ENCODE results near the gene SLC1A3.

Gene SLC1A3

GRCh38 chr5:36658038-36658756 lies 51.8 kb downstream of the SLC1A3 start:
- DNase-seq (ENCODE audit: low read depth), result no peak

GRCh38 chr5:36659411-36659810 lies 53.0 kb downstream of the SLC1A3 start:
- no peak for DNase-seq (ENCODE audit: low read depth)

GRCh38 chr5:36660397-36661049 lies 54.1 kb downstream of the SLC1A3 start:
- no peak for DNase-seq (ENCODE audit: low read depth)

DNA sequence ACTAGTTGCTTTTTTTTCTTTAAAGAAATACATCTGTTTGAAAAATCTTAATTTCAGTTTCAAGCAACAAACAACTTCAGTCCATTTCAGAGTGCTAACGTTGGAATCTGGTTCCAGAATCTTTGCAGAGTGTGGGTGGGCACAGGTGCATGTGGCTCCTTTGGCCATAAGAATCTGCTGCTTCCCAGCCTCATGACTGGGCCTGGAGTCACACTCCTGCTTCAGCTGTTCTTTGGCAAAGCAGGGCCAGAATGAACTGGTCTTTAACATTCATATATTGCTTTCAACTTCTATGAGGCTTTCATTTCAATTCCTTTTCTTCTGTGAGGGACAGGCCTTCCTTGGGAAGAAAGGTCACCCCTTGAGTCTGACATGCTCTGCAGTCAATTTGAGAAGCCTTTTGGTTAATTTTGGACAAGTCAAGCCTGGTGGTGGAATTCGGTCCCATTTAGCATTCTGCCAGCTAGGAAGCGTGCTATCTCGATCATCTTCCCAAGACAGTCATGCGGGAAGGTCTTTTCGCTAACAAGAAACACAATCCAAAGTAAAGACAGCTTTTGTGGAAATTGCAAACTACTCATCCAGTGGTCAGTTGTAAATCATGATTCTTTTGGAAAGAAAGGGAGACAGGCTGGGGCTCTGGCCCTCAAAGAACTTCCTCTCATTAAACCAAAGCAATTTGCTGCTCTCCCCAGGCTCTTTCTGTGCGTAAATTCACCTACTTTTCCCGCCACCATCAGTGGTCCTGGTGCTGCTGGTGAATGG lies 55.2 kb downstream of the SLC1A3 start:
- no peak for DNase-seq (ENCODE audit: low read depth)

- DNase-seq (ENCODE audit: low read depth), result no peak
Measured at GRCh38 chr5:36662291-36662851, 56.0 kb downstream of the SLC1A3 start.

GRCh38 chr5:36664766-36665165 lies 58.4 kb downstream of the SLC1A3 start:
- DNase-seq (ENCODE audit: low read depth), result no peak

- DNase-seq (ENCODE audit: low read depth), result no peak
Measured at GRCh38 chr5:36665628-36666027, 59.2 kb downstream of the SLC1A3 start.

GRCh38 chr5:36666274-36666673 lies 59.9 kb downstream of the SLC1A3 start:
- DNase-seq (ENCODE audit: low read depth), result no peak

GRCh38 chr5:36666986-36667385 lies 60.6 kb downstream of the SLC1A3 start:
- DNase-seq (ENCODE audit: low read depth), result no peak

DNA sequence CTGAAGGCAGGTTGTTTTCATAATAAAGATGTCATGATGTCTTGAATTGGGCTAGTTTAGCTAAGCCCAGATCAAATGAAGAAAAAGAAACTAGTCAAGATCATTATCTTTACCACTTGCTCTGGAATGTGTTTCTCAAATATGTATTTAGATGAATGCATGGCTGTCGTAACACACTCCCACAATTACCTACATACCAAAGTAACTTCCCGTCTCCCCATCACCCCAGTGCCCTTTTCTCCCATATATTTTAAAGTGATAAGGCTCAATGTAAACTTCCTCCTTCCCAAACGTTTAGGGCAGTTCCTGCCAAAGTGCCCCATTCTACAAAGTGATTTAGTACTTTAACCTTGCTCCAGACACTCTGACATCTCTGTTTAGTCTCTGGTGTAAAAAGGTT lies 61.4 kb downstream of the SLC1A3 start:
- DNase-seq (ENCODE audit: low read depth), result no peak

DNA sequence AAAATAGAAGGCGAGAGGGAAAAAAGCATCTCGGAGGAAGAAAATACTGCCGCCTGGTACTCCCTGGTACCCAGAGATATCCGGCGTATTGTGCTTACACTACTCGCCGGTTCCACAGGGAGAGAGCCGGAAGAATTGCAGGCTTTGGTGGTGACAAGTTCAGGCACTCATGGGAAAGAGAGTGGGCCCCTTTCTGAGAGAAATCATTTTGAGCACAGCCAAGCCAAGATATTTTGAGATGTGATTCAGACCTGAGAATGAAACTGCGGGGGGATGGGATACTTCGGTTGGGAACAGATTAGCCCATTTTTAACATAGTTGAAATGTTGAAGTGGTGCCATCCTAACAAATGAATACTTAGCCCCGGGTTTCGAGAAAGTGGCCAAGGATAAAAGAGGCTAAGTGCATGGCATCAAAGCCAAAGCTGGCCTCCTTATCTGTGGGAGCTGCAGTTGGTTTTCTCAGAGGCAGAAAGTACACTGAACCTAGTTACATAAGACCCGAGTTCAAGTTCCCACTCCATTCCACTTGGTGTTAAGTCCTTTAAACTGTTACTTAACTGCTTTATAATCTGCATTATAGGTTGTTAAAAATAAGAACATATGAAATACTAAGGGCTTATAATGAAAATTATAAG lies 62.7 kb downstream of the SLC1A3 start:
- DNase-seq (ENCODE audit: low read depth), result no peak

DNA sequence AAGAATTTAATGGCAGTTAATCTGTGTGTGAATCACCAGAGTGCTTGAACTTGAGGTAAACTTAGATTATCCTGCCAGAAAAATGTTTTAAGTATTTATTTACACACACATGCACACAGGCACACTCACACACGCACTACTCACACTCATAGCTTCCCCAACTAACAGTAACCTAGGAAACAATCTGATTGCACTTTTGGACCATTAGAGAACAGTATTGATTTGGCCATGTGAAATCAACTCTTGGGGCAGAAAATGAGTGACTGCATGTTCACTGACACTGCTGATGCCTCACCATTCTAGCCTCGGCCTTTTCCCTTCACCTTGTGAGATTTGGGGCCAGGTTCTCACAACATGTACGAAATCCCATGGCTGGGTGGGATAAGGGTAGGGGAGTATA lies 64.1 kb downstream of the SLC1A3 start:
- DNase-seq (ENCODE audit: low read depth), result no peak

DNA sequence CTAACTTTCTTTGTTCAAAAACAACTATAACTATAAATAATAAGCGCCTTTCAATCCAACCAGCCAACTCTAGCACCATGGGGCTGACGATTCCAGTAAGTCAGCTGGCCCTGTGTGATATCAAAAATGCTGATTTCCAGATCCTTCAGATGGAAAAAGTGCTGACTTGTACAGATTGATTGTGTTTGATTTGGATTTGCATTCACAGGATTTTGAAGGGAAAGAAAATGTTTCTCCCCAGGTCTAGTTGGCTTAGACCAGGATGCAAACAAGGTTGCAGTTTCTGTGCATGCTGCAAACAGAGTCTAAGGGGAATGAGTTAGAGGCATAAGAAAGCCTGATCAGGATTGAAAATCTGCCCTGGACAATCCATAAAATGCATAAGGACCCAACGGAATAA lies 68.9 kb downstream of the SLC1A3 start:
- no peak for DNase-seq (ENCODE audit: low read depth)

DNA sequence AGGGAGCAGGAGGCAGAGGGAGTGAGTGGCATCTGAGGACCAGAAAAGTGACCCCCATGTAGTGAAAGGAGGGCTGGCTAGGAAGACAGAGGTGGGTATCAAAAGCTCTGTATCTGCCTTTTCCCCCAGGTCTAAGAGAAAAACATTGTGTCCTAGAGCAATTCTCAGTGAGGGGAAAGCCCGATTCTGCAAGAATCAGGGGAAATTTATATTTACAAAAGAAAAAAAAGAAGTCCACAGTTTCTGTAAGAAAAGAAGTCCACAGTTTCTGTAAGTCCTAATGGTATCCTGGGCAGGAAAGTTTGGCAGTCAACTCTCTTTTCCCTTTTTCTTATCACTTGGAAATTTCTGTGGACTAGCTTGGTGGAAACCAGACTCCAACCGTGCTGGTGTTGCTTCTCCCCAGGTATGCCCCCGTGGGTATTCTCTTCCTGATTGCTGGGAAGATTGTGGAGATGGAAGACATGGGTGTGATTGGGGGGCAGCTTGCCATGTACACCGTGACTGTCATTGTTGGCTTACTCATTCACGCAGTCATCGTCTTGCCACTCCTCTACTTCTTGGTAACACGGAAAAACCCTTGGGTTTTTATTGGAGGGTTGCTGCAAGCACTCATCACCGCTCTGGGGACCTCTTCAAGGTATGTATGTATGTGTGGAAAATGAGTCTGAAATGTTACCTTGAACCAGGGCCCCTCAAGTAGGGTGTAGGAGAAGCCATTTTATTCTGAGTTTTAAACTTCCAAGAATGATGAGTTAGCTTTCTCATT lies 73.0 kb downstream of the SLC1A3 start:
- no peak for DNase-seq (ENCODE audit: low read depth)

DNA sequence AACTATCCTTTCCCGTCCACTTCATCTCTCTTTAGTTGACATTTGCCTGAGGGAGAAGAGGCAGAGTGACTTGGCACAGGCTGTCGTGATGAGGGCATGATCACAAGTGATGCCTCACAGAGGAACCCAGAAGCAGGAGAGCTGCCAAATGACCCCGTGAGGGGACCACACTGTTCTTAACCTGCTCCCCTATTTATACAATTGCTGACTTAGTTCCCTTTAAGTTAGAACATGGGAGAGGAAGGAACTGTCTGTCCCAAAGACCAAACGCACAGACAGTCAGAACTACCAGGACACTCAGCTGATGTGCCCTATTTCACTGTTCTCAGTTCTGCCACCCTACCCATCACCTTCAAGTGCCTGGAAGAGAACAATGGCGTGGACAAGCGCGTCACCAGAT lies 73.7 kb downstream of the SLC1A3 start:
- no peak for DNase-seq (ENCODE audit: low read depth)

DNA sequence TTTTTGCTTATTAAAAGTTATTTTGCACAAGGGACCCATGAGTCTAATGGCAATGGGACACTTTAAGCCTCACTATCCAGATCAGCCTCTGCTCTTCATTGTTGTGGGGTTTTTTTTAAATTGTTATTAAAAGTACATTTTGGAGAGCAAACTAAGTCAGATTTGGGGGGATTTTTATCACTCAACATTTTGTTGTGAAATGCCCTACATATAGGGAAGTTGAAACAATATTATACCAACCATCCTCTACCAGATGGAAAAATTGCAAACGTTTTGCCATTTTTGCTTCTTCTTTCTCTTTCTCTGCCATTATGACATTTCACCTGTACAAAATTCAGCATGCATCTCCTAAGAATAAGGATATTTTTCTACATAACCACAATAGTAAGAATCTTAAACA lies 75.3 kb downstream of the SLC1A3 start:
- no peak for DNase-seq (ENCODE audit: low read depth)

GRCh38 chr5:36682499-36682898 lies 76.1 kb downstream of the SLC1A3 start:
- DNase-seq (ENCODE audit: low read depth), result no peak

DNA sequence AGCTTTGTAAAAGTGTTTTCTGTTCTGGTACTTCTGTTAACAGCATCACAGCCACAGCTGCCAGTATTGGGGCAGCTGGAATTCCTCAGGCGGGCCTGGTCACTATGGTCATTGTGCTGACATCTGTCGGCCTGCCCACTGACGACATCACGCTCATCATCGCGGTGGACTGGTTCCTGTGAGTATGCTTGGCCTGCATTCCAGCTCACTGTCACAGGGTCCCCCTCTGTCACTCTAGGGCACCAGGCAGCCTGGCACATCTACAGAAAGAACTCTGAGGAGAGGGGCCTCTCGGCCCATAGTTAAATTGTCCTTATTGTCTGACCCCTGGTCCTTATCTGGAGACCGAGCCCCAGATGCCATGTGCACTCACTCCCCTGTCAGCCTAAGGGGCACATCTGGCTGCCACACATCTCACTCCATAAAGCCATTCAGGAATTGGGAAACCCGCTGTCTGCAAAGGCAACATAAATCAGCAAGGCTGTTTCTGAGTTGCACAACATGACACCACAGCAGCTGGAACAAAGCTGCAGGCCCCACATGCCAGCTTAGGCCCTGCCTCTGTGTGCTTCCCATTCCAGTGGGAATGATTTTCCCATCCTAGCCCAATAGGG lies 77.5 kb downstream of the SLC1A3 start:
- no peak for DNase-seq (ENCODE audit: low read depth)

DNA sequence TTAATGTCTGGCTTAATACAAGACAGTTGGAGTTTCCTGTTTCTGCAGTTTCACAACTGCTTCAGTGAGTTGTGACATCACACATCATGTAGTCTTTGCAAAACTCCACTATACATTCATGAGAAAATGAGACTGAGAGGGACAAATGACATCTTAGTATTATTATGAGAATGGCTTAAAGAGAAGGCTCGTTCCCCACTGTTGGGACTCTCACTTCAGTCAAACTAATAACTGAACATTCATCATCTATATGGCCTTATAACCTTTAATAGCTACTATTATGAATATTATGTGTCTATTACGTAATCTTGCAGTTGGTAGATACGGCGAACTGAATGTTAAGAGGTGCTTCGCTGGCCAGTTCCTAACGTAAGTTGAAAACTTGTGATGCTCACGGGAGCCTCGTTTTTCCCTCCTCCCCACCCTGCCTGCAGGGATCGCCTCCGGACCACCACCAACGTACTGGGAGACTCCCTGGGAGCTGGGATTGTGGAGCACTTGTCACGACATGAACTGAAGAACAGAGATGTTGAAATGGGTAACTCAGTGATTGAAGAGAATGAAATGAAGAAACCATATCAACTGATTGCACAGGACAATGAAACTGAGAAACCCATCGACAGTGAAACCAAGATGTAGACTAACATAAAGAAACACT lies 79.4 kb downstream of the SLC1A3 start:
- no peak for DNase-seq (ENCODE audit: low read depth)

DNA sequence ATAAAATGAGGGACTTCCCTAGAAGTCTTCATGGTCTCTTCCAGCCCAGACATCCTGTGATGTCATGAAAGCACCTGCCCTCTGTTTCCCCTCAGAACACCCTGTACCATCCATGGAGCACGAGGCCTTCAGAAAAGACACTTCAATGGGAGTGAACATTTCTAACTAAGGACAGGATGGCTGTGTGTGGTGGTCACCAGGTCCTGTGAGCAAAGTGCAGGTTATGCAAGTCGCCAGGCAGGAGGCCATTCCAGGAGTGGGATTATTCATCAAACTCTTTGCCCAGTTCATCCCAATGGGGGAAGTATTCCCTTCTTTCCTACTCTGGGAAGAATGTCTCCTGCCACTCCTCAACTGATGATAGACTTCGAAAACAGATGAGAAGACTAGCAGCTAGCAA lies 80.5 kb downstream of the SLC1A3 start:
- DNase-seq (ENCODE audit: low read depth), result no peak

- no peak for DNase-seq (ENCODE audit: low read depth)
Measured at GRCh38 chr5:36688722-36689121, 82.3 kb downstream of the SLC1A3 start.

Measured in T-helper 22 cell (primary cell).